Smooth muscle cell (in vitro differentiated cells): ENCODE data around the gene MED14. TPM values are rescaled to one million over a fixed set of nuclear protein-coding genes. Genes with fewer than 3 reads are reported as not detected.
A peak's percentile ranks its signal among the peaks of the same experiment; 100 is the strongest.

Experiments used
- DNase-seq: peaks from one replicate; lab custom pipeline; 2025; ENCODE audit not compliant: unreplicated experiment; lab: John Stamatoyannopoulos, UW
- H2AFZ ChIP-seq: fragments of 200-600 bp; sonication (generic); 2 replicates; pipeline ENCODE4 v1.6.0; 2016; ENCODE audit warnings: antibody characterized with exemption, low read depth, mild to moderate bottlenecking
- H3F3A ChIP-seq: fragments of 200-600 bp; sonication (generic); 2 replicates; pipeline ENCODE4 v1.6.0; 2017; ENCODE audit warnings: antibody characterized with exemption, low read depth
- H3K27ac ChIP-seq: fragments of 200-600 bp; sonication (generic); 2 replicates; pipeline ENCODE4 v1.5.1; 2016; ENCODE audit warnings: low read depth, mild to moderate bottlenecking
- H3K27me3 ChIP-seq: fragments of 200-600 bp; sonication (generic); 2 replicates; pipeline ENCODE4 v1.6.1; 2016; ENCODE audit warnings: low read depth, mild to moderate bottlenecking
- H3K36me3 ChIP-seq: fragments of 200-600 bp; sonication (generic); 2 replicates; pipeline ENCODE4 v1.5.1; 2016; ENCODE audit warnings: low read depth
- H3K4me1 ChIP-seq: fragments of 200-600 bp; sonication (generic); 2 replicates; pipeline ENCODE4 v1.5.1; 2016; ENCODE audit warnings: low read depth
- H3K4me2 ChIP-seq: fragments of 200-600 bp; sonication (generic); 2 replicates; pipeline ENCODE4 v1.6.0; 2016; ENCODE audit warnings: mild to moderate bottlenecking
- H3K4me3 ChIP-seq: fragments of 200-600 bp; sonication (generic); 2 replicates; pipeline ENCODE4 v1.5.1; 2016; ENCODE audit warnings: mild to moderate bottlenecking
- H3K79me2 ChIP-seq: fragments of 200-600 bp; sonication (generic); 2 replicates; pipeline ENCODE4 v1.6.0; 2016; ENCODE audit warnings: low read depth, mild to moderate bottlenecking
- H3K9ac ChIP-seq: fragments of 200-600 bp; sonication (generic); 2 replicates; pipeline ENCODE4 v1.6.0; 2016; ENCODE audit warnings: low read depth
- H3K9me3 ChIP-seq: fragments of 200-600 bp; sonication (generic); replicated peaks from 2 replicates; pipeline ENCODE4 v1.5.1; 2016; ENCODE audit warnings: low read depth
- H4K20me1 ChIP-seq: fragments of 200-600 bp; sonication (generic); 2 replicates; pipeline ENCODE4 v1.6.0; 2016; ENCODE audit warnings: low read depth
- WGBS: methylation state at CpG from one replicate; pipeline ENCODE4 v1.1.7; 2016; ENCODE audit warnings: low lambda C conversion rate; 5-methylcytosine and 5-hydroxymethylcytosine counted together
- polyA plus RNA-seq: library from polyadenylated mRNA; unstranded; fragments of >200 nt; fragmentation: Nextera tagmentation; extraction: Ambion mirVana; gene quantifications from 2 replicates; pipeline ENCODE4 v1.2.1, GENCODE V29; 2016
- total RNA-seq: library from RNA; depleted of rRNA; stranded (reverse); fragments of >200 nt; gene quantifications from 2 replicates; pipeline ENCODE4 v1.2.3, GENCODE V29; 2014
- TF ChIP-seq, protein P1 (sequence below): fragments of 200-600 bp; sonication (generic); IDR thresholded peaks from 2 replicates; pipeline ENCODE4 v1.5.1; 2017; ENCODE audit warnings: borderline replicate concordance, mild to moderate bottlenecking, antibody characterized with exemption; ENCODE audit not compliant: insufficient read depth, poor library complexity, severe bottlenecking

MED14 gene
- total and polyA plus RNA-seq, 2 experiments from 2014 or later, result 9.4 to 56.2 TPM

DNA sequence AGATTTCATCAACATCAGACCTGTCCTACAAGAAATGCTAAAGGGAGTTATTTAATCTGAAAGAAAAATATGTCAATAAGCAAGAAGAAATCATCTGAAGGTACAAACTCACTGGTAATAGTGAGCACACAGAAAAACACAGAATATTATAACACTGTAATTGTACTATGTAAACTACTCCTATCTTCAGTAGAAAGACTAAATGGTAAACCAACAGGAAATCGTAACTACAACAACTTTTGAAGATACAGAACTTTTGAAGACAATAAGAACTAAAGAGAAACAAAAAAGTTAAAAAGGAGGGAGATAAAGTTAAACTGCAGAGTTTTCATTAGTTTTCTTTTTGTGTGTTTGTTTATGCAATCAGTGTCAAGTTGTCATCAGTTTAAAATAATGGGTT is 12.4 kb downstream of the MED14 start:
- DNase-seq, result no peak
- no peak overlapping the region for H2AFZ ChIP-seq
- no peak overlapping the region for H3K9ac ChIP-seq
- H3K27ac ChIP-seq, result no peak overlapping the region
- H3K4me3 ChIP-seq, result no peak overlapping the region
- peaks cover 46% of the 10 kb centered on the region for H3K79me2 ChIP-seq
- H3K4me1 ChIP-seq, result no peaks in the 10 kb centered on the region
- no peaks in the 10 kb centered on the region for H3K36me3 ChIP-seq
- H3K27me3 ChIP-seq, result no peaks in the 10 kb centered on the region
- H3K4me2 ChIP-seq, result no peak overlapping the region
- TF ChIP-seq, protein P1, sequence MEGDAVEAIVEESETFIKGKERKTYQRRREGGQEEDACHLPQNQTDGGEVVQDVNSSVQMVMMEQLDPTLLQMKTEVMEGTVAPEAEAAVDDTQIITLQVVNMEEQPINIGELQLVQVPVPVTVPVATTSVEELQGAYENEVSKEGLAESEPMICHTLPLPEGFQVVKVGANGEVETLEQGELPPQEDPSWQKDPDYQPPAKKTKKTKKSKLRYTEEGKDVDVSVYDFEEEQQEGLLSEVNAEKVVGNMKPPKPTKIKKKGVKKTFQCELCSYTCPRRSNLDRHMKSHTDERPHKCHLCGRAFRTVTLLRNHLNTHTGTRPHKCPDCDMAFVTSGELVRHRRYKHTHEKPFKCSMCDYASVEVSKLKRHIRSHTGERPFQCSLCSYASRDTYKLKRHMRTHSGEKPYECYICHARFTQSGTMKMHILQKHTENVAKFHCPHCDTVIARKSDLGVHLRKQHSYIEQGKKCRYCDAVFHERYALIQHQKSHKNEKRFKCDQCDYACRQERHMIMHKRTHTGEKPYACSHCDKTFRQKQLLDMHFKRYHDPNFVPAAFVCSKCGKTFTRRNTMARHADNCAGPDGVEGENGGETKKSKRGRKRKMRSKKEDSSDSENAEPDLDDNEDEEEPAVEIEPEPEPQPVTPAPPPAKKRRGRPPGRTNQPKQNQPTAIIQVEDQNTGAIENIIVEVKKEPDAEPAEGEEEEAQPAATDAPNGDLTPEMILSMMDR, result no peak
- no peaks in the 10 kb centered on the region for H3K9me3 ChIP-seq
- no peaks in the 10 kb centered on the region for H3F3A ChIP-seq
- H4K20me1 ChIP-seq, result peaks cover 22% of the 10 kb centered on the region
- WGBS, result 72% methylated on average over 1 of the region's 1 CpG

- Histone ChIP-seq H3K4me3 (no peak overlapping the region), H3K9me3 (no peaks in the 10 kb centered on the region), H2AFZ (no peak overlapping the region), H3K36me3 (no peaks in the 10 kb centered on the region), H3K4me2 (no peak overlapping the region), H4K20me1 (peaks cover 9% of the 10 kb centered on the region), H3K27me3 (no peaks in the 10 kb centered on the region), H3K27ac (peak overlapping the region; percentile 35), H3K79me2 (peaks cover 49% of the 10 kb centered on the region), H3K9ac (no peak overlapping the region), H3K4me1 (no peaks in the 10 kb centered on the region), H3F3A (no peaks in the 10 kb centered on the region)
- no peak for DNase-seq
- TF ChIP-seq, protein P1, result no peak
- 60% methylated on average over 3 of the region's 3 CpGs for WGBS
Observed at GRCh38 chrX:40721489-40722106, 13.7 kb downstream of the MED14 start.

- H3K36me3 ChIP-seq, result no peaks in the 10 kb centered on the region
- H3F3A ChIP-seq, result no peaks in the 10 kb centered on the region
- peaks cover 9% of the 10 kb centered on the region for H4K20me1 ChIP-seq
- H3K27ac ChIP-seq, result no peak overlapping the region
- no peaks in the 10 kb centered on the region for H3K9me3 ChIP-seq
- H3K4me2 ChIP-seq, result no peak overlapping the region
- H3K79me2 ChIP-seq, result peaks cover 42% of the 10 kb centered on the region
- TF ChIP-seq, protein P1, result no peak
- H2AFZ ChIP-seq, result no peak overlapping the region
- H3K4me3 ChIP-seq, result no peak overlapping the region
- no peaks in the 10 kb centered on the region for H3K27me3 ChIP-seq
- no peak for DNase-seq
- 93% methylated on average over 8 of the region's 8 CpGs for WGBS
- H3K4me1 ChIP-seq, result no peaks in the 10 kb centered on the region
- no peak overlapping the region for H3K9ac ChIP-seq
Observed at GRCh38 chrX:40720792-40721191, 14.6 kb downstream of the MED14 start.

- DNase-seq, result no peak
- 93% methylated on average over 4 of the region's 4 CpGs for WGBS
- Histone ChIP-seq H3F3A (no peaks in the 10 kb centered on the region), H3K79me2 (peaks cover 43% of the 10 kb centered on the region), H3K36me3 (no peaks in the 10 kb centered on the region), H2AFZ (no peak overlapping the region), H4K20me1 (peaks cover 10% of the 10 kb centered on the region), H3K27ac (no peak overlapping the region), H3K4me3 (no peak overlapping the region), H3K27me3 (no peaks in the 10 kb centered on the region), H3K4me1 (no peaks in the 10 kb centered on the region), H3K9me3 (no peaks in the 10 kb centered on the region), H3K4me2 (no peak overlapping the region), H3K9ac (no peak overlapping the region)
- TF ChIP-seq, protein P1, result no peak
Observed at GRCh38 chrX:40720339-40720738, 15.0 kb downstream of the MED14 start.
